H9 (cell line): ENCODE results near the gene SELENOH. TPM values are rescaled to one million over a fixed set of nuclear protein-coding genes. Genes with fewer than 3 reads are reported as not detected.

Source experiments
- DNase-seq: peaks from one replicate; pipeline ENCODE4 v3.0.0-alpha.2; 2017
- H2AFZ ChIP-seq: one replicate; pipeline ENCODE4 v1.6.1; 2013; ENCODE audit warnings: mild to moderate bottlenecking, low read length, control low read depth, moderate library complexity
- H2AK5ac ChIP-seq: 2 replicates; pipeline ENCODE4 v1.6.1; 2013; ENCODE audit warnings: low read length, control low read depth, mixed read lengths; ENCODE audit not compliant: insufficient read length
- H2BK120ac ChIP-seq: one replicate; pipeline ENCODE4 v1.6.1; 2013; ENCODE audit warnings: low read depth, mild to moderate bottlenecking, low read length, control low read depth, inconsistent platforms; ENCODE audit not compliant: poor library complexity, severe bottlenecking
- H2BK12ac ChIP-seq: 2 replicates; pipeline ENCODE4 v1.6.1; 2013; ENCODE audit warnings: low read length, control low read depth, mixed read lengths, low read depth; ENCODE audit not compliant: insufficient read length
- H2BK15ac ChIP-seq: 2 replicates; pipeline ENCODE4 v1.6.1; 2013; ENCODE audit warnings: low read depth, low read length, control low read depth
- H2BK20ac ChIP-seq: one replicate; pipeline ENCODE4 v1.6.1; 2013; ENCODE audit warnings: low read depth, mild to moderate bottlenecking, low read length, control low read depth, inconsistent platforms; ENCODE audit not compliant: poor library complexity, severe bottlenecking
- H2BK5ac ChIP-seq: 2 replicates; pipeline ENCODE4 v1.6.1; 2013; ENCODE audit warnings: low read length, control low read depth, mixed read lengths; ENCODE audit not compliant: insufficient read length
- H3K14ac ChIP-seq: 2 replicates; pipeline ENCODE4 v1.6.1; 2013; ENCODE audit warnings: low read length, control low read depth; ENCODE audit not compliant: insufficient read depth
- H3K18ac ChIP-seq: 2 replicates; pipeline ENCODE4 v1.6.1; 2013; ENCODE audit warnings: low read depth, mild to moderate bottlenecking, mixed read lengths, low read length, control low read depth; ENCODE audit not compliant: insufficient read length
- H3K23ac ChIP-seq: 2 replicates; pipeline ENCODE4 v1.6.1; 2013; ENCODE audit warnings: low read length, control low read depth, mixed read lengths, low read depth; ENCODE audit not compliant: insufficient read length
- H3K23me2 ChIP-seq: 2 replicates; pipeline ENCODE4 v1.6.1; 2013; ENCODE audit warnings: low read depth, mild to moderate bottlenecking, mixed read lengths, low read length, control low read depth; ENCODE audit not compliant: insufficient read length, poor library complexity, severe bottlenecking
- H3K27ac ChIP-seq: 2 replicates; pipeline ENCODE4 v1.5.1; 2013; ENCODE audit warnings: low read length, control low read depth, mixed read lengths, low read depth; ENCODE audit not compliant: insufficient read length
- H3K27me3 ChIP-seq: 2 replicates; pipeline ENCODE4 v1.6.1; 2013; ENCODE audit warnings: low read length, control low read depth, inconsistent platforms; ENCODE audit not compliant: insufficient read depth
- H3K4ac ChIP-seq: 2 replicates; pipeline ENCODE4 v1.6.1; 2013; ENCODE audit warnings: low read depth, mild to moderate bottlenecking, control low read depth, inconsistent platforms, low read length, moderate library complexity
- H3K4me1 ChIP-seq: 2 replicates; pipeline ENCODE4 v1.6.1; 2013; ENCODE audit warnings: low read length, control low read depth, inconsistent platforms; ENCODE audit not compliant: insufficient read depth
- H3K4me2 ChIP-seq: 2 replicates; pipeline ENCODE4 v1.6.1; 2013; ENCODE audit warnings: low read length, control low read depth, mixed read lengths; ENCODE audit not compliant: insufficient read length, insufficient read depth
- H3K56ac ChIP-seq: 2 replicates; pipeline ENCODE4 v1.6.1; 2013; ENCODE audit warnings: low read depth, mild to moderate bottlenecking, mixed read lengths, low read length, control low read depth; ENCODE audit not compliant: insufficient read length
- H3K79me1 ChIP-seq: 2 replicates; pipeline ENCODE4 v1.6.1; 2013; ENCODE audit warnings: low read depth, mild to moderate bottlenecking, moderate library complexity, low read length, control low read depth, inconsistent platforms; ENCODE audit not compliant: insufficient read depth, poor library complexity, severe bottlenecking
- H3K79me2 ChIP-seq: 2 replicates; pipeline ENCODE4 v1.6.1; 2013; ENCODE audit warnings: low read length, control low read depth, inconsistent platforms; ENCODE audit not compliant: insufficient read depth
- H3K9ac ChIP-seq: 2 replicates; pipeline ENCODE4 v1.6.1; 2013; ENCODE audit warnings: low read length, control low read depth, mixed read lengths; ENCODE audit not compliant: insufficient read length; ENCODE audit errors: extremely low read depth
- H3K9me3 ChIP-seq: one replicate; pipeline ENCODE4 v1.6.1; 2013; ENCODE audit warnings: low read depth, low read length, inconsistent platforms; ENCODE audit not compliant: control insufficient read depth
- H3T11ph ChIP-seq: one replicate; pipeline ENCODE4 v1.6.1; 2013; ENCODE audit warnings: mild to moderate bottlenecking, low read length, control low read depth, inconsistent platforms
- H4K20me1 ChIP-seq: one replicate; pipeline ENCODE4 v1.6.1; 2013; ENCODE audit not compliant: control insufficient read depth, insufficient read length, insufficient read depth
- H4K5ac ChIP-seq: 2 replicates; pipeline ENCODE4 v1.6.1; 2013; ENCODE audit warnings: low read depth, mild to moderate bottlenecking, mixed read lengths, low read length, control low read depth; ENCODE audit not compliant: insufficient read length
- H4K8ac ChIP-seq: replicated peaks from 2 replicates; pipeline ENCODE4 v1.6.1; 2013; ENCODE audit warnings: low read length, control low read depth, mixed read lengths, low read depth; ENCODE audit not compliant: insufficient read length
- H4K91ac ChIP-seq: 2 replicates; pipeline ENCODE4 v1.6.1; 2013; ENCODE audit warnings: low read depth, mild to moderate bottlenecking, moderate library complexity, mixed read lengths, low read length, control low read depth; ENCODE audit not compliant: insufficient read length
- H3K27ac Mint-ChIP-seq, 3 experiments: 2 replicates in 2 of 3; 3 replicates in 1 of 3; pipeline ENCODE4 v1.8.0; 2020 to 2021; ENCODE audit warnings: mixed read lengths in 3 of 3, mild to moderate bottlenecking in 1 of 3, moderate library complexity in 1 of 3
- H3K27me3 Mint-ChIP-seq: 2 replicates; pipeline ENCODE4 v1.8.0; 2021; ENCODE audit warnings: low read depth, mild to moderate bottlenecking, moderate library complexity, mixed read lengths
- H3K36me3 Mint-ChIP-seq, 3 experiments: 2 replicates in 2 of 3; 3 replicates in 1 of 3; pipeline ENCODE4 v1.8.0; 2020 to 2021; ENCODE audit warnings: low read depth in 3 of 3, mixed read lengths in 3 of 3; ENCODE audit not compliant: insufficient read depth in 1 of 3
- H3K4me1 Mint-ChIP-seq, 2 experiments: 2 replicates each; pipeline ENCODE4 v1.8.0; 2020; ENCODE audit warnings: mixed read lengths in 2 of 2
- H3K4me3 Mint-ChIP-seq, 2 experiments: 2 replicates in 1 of 2; 3 replicates in 1 of 2; pipeline ENCODE4 v1.8.0; 2020 to 2021; ENCODE audit warnings: mild to moderate bottlenecking in 2 of 2, mixed read lengths in 2 of 2, moderate library complexity in 1 of 2
- H3K9me3 Mint-ChIP-seq, 2 experiments: 2 replicates in 1 of 2; 3 replicates in 1 of 2; pipeline ENCODE4 v1.8.0; 2020; ENCODE audit warnings: mild to moderate bottlenecking in 2 of 2, mixed read lengths in 2 of 2, moderate library complexity in 1 of 2
- CTCF ChIP-seq: fragments of 200-600 bp; sonication (generic); conservative IDR thresholded peaks from 3 replicates; pipeline ENCODE4 v1.8.0; 2021; ENCODE audit warnings: antibody characterized with exemption, mild to moderate bottlenecking
- WGBS: extraction: QIAGEN DNeasy Blood & Tissue Kit; methylation state at CpG from one replicate; pipeline ENCODE4 v1.1.7; 2013; ENCODE audit warnings: missing lambda C conversion rate, low lambda C conversion rate, mixed read lengths; ENCODE audit not compliant: insufficient read length; ENCODE audit errors: extremely low coverage; 5-methylcytosine and 5-hydroxymethylcytosine counted together
- total RNA-seq: library from RNA; stranded (reverse); gene quantifications from 2 replicates; pipeline ENCODE4 v1.2.1, GENCODE V29; 2021

Gene SELENOH
- total RNA-seq, 1 experiment from 2014 or later: 251 TPM

DNA sequence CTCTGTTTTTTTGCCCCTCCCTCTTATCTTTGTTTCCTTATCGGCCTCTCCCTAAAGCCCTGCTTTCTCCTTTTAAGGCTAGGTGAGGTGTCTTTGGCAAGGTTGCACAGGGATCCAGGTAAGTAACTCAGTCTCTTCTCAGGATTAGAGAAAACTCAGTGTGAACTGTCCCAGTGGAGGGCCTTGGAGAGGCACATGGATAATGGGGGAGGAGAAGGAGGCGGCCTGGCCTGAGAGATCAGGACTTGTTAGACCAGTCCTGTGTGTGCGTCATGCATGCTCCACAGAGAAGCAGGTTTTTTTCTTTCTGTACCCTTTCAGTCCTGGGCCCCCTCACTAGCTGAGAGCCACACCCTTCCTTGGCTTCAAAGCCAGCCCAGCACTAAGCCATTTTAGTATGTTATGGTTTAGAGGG is 40.2 kb downstream of the SELENOH start:
- Histone ChIP-seq H4K20me1 (no peaks in the 10 kb centered on the region), H3K23ac (no peak overlapping the region), H2BK20ac (peak overlapping the region; percentile 50), H3K9me3 (no peaks in the 10 kb centered on the region), H2BK120ac (peak overlapping the region; percentile 100), H2BK15ac (no peak overlapping the region), H3K4me2 (peak overlapping the region; percentile 49), H2BK5ac (peak overlapping the region; percentile 84), H3K9ac (peak overlapping the region; percentile 69), H3K23me2 (no peaks in the 10 kb centered on the region), H3K27me3 (no peaks in the 10 kb centered on the region), H3T11ph (peak overlapping the region; percentile 99), H3K27ac (peak overlapping the region; percentile 97), H3K4me1 (peaks cover 12% of the 10 kb centered on the region), H3K4ac (peak overlapping the region; percentile 96; the same call in 1 of the 2 replicates), H3K18ac (peak overlapping the region; percentile 97), H2BK12ac (peak overlapping the region; percentile 99), H3K79me2 (peaks cover 22% of the 10 kb centered on the region; the same call in 1 of the 2 replicates), H2AK5ac (no peak overlapping the region), H4K91ac (peak overlapping the region; percentile 42), H3K14ac (peak overlapping the region; percentile 87; the same call in 1 of the 2 replicates), H3K56ac (no peak overlapping the region), H3K79me1 (peaks cover 7% of the 10 kb centered on the region), H4K8ac (no peak overlapping the region), H2AFZ (no peak overlapping the region), H4K5ac (peak overlapping the region; percentile 76)
- Mint-ChIP-seq H3K27me3 (no peaks in the 10 kb centered on the region), H3K4me3 (peak overlapping the region; percentile 24 to 67), H3K4me1 (peaks cover 67 to 71% of the 10 kb centered on the region in 2 experiments), H3K36me3 (peaks cover 0 to 17% (median 8%) of the 10 kb centered on the region in 3 experiments), H3K9me3 (no peaks in the 10 kb centered on the region), H3K27ac (peak overlapping the region; percentile 98 to 100 (median 100))
- peak; percentile 91 for DNase-seq
- no peak for TF ChIP-seq CTCF
- WGBS: no CpG with 5 or more reads among the region's 3 CpGs
